ENCODE results near the gene DLX4.

GRCh38 chr17:50021681-50022370 lies 52.8 kb downstream of the DLX4 start:
- no peak for TF ChIP-seq EZH2 (IDR thresholded peaks at IDR 0.05; ENCODE audit: insufficient read depth, poor library complexity, severe bottlenecking)
- TF ChIP-seq EZH2phosphoT487 (IDR thresholded peaks at IDR 0.05; ENCODE audit: insufficient read depth, low read depth), result no peak
